CD4-positive, alpha-beta T cell treated with Interleukin-2 at 100 ng/mL for 4 hours (primary cell): ENCODE measurements around the gene CFAP92.
"Not testable (repeated sequence)": the region's sequence is repeated elsewhere in the genome, so short reads cannot be mapped to it uniquely, and the experiment has no call there.

Experiments
- DNase-seq: peaks from one replicate; pipeline ENCODE4 v3.0.0-alpha.2; 2020; ENCODE audit warnings: low spot score

Gene CFAP92

GRCh38 chr3:128936341-128936740 lies 57.5 kb downstream of the CFAP92 start:
- DNase-seq = no peak

- no peak for DNase-seq
These were observed 58.0 kb downstream of the CFAP92 start for GRCh38 chr3:128935922-128936321.

GRCh38 chr3:128933922-128934253 lies 60.0 kb downstream of the CFAP92 start:
- no peak for DNase-seq

DNA sequence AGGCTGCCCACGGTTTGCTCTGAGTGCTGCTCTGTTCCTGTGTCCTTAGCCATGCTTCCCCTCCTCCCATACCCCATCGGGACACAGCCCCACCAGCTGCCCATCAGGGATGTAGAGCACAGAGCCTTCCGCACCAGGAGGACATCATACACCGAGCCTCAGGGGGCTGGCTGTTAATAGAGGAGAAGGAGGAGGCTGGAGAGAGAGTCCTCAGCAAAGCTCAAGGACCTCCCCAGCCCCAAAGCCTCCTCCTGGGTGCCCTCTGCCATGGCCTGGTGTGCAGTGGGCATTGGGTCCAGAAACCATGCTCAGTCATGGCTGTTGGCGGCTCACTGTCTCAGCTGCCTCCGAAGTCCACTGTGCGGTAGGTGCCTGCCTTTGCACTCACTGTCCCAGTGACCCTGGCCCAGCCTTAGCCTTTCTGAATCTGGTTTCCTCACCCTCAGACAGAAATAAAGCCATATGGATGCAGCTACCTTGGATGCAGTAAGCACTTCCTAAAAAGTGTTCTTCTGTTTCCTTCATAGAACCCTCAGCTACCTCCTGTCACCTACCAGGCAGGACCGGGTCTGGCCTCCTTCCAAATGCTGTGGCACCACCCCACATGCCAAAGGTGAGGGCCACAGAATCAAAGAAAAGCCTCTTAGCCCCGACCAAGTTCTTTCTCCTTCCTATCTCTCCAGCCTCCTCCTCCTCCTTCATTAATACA lies 60.5 kb downstream of the CFAP92 start:
- DNase-seq = no peak

DNA sequence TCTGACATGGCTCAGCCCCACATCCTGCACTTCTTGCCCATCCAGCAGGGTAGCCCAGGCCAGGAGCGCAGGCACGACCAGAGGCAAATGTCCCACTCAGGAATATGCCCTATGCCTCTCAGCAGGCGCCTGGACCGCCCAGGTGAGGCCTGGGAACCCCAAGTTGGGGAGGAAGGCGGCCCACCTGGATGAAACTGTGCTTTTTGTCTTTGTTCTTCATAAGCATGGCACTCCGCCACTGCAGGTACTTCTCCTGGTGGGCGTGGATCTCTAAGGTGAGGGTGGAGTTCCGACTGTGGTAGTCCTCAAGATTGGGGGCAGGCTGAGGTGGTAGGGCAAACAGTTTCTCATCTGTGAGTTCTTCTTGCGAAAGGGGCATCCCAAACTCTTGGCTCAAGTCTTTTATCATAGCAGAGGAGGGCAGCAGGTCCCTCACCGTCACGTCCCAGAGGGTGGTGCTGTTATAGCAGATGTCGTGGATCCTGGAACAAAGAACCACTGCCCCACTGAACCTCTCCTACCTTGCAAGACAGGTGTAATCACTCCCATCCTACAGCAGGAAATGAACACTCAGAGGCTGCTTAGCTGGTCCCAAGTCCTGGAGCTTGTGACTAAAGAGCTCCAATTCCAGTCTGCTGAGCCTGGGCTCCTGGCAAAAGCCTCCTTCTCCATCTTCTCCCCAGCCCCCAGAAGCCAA lies 61.2 kb downstream of the CFAP92 start:
- DNase-seq = no peak

GRCh38 chr3:128931046-128931445 lies 62.8 kb downstream of the CFAP92 start:
- no peak for DNase-seq

DNA sequence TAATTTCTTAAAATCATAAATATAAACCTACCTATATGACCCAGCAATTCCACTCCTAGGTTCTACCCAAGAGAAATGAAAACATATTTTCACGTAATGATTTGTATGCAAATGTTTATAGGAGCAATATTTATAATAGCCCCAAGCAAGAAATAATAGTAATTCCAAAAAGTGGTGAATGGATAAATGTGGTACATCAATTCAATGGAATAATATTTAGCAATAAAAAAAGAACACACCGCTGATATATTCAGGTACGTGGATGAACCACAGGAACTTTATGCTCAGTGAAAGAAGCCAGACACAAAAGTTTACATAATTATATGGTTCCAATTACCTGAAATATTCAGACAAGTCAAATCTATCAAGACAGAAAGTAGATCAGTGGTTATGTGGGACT lies 64.5 kb downstream of the CFAP92 start:
- DNase-seq = no peak

DNA sequence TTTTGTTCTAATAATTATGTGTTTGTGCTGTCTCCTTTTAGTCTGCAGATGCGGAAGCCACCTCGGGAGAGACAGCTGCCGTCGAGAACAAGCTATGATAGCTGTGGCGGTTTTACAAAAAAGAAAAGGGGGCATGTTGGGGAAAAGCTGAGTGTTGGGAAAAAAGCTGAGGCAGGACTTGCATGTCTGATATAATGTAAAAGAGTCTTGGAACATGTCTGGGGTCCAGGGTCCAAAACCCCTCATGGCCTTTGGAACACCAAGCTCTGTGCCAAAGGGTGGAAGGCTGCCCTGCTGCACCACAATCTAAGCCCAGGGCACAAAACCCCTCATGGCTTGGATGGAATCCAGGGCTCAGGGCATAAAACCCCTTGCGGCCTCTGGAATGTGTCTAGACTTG lies 69.9 kb downstream of the CFAP92 start:
- not testable (repeated sequence) for DNase-seq

DNA sequence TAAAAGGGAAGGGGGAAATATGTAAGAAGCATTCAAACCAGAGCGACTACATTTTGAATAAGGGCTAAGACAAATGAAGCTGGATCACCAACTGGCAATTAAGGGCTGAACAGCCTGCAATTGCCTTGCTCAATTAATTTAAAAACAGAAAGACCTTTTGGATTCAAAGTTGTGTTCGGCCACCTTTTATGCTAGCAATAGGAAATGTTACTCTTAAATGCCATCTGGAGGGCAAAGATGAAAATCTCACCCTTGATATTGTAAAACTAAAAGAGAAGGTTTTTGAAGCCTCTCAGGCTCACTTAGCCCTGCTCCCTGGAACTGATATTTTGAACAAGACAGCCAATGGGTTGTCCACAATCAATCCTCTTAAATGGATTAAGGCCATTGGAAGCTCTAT lies 70.3 kb downstream of the CFAP92 start:
- peak; percentile 35 for DNase-seq

- peak; percentile 51 for DNase-seq
These were observed 70.9 kb downstream of the CFAP92 start for GRCh38 chr3:128922804-128923459.

GRCh38 chr3:128919988-128920387 lies 73.9 kb downstream of the CFAP92 start:
- DNase-seq = no peak

GRCh38 chr3:128917291-128917690 lies 76.6 kb downstream of the CFAP92 start:
- no peak for DNase-seq

DNA sequence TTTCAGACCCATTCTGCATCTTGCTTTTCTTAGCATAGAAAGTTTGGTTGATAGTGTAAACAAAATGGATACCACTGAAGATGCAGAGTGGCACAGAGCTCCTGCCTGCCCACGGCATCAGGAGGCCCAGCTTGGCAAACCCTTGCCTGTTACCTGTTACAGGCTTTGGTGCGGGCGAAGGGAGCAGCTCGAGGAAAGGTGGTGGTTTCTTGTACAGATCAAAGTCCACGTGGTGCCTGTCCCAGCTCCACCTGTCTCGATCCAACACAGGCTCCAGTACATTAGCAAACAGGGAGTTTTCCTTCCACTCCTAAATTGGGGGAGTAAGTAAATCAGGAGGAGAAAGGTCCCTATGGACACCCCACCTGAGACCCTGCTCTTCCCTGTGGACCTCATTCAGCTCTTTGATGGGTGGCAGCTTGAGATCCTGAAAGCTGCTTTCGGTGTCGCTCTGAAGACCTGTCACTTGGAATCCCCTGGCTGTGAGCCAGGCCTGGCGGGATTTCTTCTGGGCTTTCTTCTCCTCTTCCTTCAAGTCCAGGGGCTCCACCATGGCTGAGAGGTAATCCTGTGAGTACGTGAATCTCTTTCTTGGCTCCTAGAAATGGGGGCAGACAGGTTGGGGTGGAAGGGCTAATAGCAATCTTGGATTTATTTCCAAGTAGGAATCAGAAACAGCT lies 78.8 kb downstream of the CFAP92 start:
- DNase-seq = no peak

GRCh38 chr3:128911911-128912310 lies 82.0 kb downstream of the CFAP92 start:
- no peak for DNase-seq

DNA sequence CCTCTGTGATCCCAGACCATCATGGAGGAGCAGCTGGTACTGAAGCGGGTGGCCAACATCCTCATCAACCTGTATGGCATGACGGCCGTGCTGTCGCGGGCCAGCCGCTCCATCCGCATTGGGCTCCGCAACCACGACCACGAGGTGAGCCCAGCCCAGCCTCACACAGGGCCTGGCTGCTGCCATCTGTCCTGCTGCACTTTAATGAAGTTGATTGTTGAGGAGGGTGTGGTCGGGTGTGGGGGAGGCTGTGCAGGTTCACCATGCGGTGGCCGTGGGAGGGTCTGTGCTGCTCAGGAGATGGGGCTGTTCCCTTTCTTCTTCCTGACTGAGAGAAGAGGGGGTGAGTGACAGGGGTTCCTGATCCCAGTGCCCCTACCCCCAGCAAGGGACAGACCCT lies 83.9 kb downstream of the CFAP92 start:
- DNase-seq = no peak

DNA sequence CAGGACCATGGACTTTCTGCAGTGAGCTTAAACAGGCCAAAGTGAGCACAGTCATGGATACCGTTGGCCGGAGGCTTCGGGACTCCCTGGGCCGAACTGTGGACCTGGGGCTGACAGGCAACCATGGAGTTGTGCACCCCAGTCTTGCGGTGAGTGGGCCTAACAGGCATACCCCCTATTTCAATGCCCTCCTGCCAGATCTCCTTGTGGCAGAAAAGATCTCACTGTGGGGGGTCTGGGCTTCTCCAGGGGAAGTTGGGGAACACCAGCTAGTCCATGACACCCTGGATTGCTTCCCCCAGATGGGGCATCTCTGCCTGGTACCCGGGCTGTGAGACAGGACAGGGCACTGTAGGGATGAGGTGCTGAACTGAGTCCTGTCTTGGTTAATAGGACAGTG lies 84.9 kb downstream of the CFAP92 start:
- no peak for DNase-seq

DNA sequence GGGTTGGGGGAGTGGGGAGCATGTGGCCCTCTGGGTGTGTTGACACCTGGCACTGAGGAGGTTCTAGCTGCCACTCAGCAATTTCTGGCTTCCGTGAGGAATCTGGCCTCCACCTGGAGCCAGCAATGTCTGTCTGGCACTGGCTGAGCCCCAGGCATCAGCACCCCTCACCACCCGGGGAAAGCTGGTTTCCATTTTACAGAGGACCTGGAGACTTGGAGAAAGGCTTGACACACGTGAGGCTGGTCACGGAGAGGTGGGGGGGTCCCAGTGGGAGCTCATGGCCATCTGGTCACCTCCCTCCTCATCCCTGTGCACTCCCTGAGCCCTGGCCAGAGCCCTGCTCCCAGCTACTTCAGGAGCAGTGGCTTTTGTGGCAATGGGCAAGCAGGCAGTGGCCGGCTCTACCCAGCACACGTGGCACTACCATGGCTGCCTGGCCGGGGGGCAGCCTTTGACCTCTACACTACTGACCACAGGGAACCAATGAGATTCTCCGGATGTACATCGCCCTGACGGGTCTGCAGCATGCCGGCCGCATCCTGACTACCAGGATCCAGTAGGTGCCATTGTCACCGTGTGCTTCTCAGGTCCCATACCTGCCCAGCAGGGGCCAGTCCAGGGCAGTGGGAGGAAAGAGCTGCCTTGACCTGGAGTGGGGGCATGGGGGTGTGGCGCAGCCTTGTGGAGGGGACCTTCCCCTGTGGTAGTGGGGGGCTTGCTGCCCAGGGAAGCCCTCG lies 86.0 kb downstream of the CFAP92 start:
- DNase-seq = no peak

DNA sequence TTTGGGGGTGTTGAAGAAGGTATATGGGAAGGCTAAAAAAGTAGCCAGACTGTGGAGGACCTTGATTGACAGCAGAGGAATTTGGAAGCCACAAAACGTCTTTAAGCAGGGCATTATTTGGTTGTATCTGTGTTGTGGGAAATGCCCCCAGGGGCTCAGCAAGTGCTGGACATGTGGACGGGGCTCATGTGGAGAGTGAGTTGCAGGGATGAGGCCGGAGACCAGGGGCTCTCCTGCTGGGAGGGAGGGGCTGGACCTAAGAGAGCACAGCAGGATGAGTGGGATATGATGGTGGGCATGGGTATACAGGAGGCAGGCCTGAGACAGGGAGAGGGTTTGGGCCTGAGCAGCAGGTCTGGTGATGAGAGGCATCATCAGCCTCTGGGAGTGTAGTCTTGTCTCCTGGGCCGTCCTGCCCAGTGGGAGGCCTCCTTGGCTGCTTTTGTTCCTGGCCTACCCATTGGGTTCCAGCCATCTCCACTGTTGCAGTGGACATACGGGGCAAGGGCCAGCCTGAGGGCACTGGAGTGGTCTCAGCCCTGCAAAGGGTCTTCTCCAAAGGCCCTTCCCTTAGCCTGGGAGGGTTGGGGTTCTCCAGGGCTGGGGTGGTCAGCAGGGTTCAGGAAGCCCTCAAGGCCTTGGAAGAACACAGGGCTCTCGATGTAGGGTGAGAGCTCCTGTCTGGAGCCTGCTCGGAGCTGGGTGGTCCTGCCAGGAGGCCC lies 86.9 kb downstream of the CFAP92 start:
- no peak for DNase-seq

DNA sequence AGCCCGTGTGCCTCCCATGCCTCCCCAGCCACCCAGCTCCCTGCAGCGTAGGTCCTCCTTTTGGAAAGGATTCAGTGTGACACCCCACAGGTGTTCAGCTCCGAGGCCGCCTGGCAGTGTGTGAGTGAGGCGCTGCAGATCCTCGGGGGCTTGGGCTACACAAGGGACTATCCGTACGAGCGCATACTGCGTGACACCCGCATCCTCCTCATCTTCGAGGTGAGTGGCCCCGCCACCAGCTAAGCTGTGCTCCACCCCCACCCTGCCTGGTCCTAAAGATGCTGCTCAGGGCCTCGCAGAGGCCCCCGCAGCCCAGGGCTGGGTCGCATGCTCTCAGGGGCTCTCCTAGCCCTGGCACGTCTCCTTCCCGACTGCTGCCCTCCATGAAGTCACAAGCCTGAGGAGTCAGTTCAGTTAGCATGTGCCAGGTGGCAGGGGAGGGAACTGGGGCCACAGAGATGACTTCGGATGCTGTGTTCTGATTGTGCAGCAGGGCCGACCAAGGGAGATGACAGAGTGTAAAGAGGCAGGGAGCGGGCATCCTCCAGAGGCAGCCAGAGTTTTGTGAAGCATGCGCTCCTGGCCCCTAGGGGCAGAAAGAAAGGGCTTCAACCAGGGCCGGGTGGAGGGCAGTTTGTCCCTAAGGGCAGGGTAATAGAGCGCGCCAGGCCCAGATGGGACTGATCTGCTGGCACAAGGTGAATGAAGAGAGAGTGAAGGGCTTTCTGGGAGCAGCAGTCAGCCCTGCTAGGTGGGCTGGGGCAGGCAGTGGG lies 87.7 kb downstream of the CFAP92 start:
- DNase-seq = no peak

GRCh38 chr3:128903501-128903900 lies 90.4 kb downstream of the CFAP92 start:
- no peak for DNase-seq

GRCh38 chr3:128902426-128902825 lies 91.5 kb downstream of the CFAP92 start:
- no peak for DNase-seq
